PC-9 (cell line): ENCODE data around the gene ZFAND3. TPM values are rescaled to one million over a fixed set of nuclear protein-coding genes. Genes with fewer than 3 reads are reported as not detected.

Experiments used
- BruUV-seq: library from RNA; stranded (reverse); fragments of 400-500 nt; replicated peaks from 2 replicates; lab custom pipeline; 2021; lab: Mats Ljungman, UMichigan
- CTCF ChIA-PET: fragments of 300-600 bp; sonication (Branson Sonifier 250); formaldehyde crosslinking; loops from one replicate; lab custom pipeline; 2022; ENCODE audit warnings: antibody characterized with exemption; lab: Charles Lee
- POLR2A ChIA-PET: fragments of 300-600 bp; sonication (Branson Sonifier 250); formaldehyde crosslinking; loops from one replicate; lab custom pipeline; 2022; ENCODE audit warnings: antibody characterized with exemption; ENCODE audit not compliant: unreplicated experiment; lab: Charles Lee
- DNase-seq, 2 experiments: peaks; one replicate each; pipeline versions ENCODE4 v3.0.0 to v3.0.0-alpha.2; 2015 to 2022; ENCODE audit warnings: mixed read lengths in 1 of 2
- H2AFZ ChIP-seq: fragments of 200-600 bp; sonication (generic); 2 replicates; pipeline ENCODE4 v1.8.1; 2017; ENCODE audit warnings: antibody characterized with exemption
- H3F3A ChIP-seq: fragments of 200-600 bp; sonication (generic); 2 replicates; pipeline ENCODE4 v1.8.1; 2017; ENCODE audit warnings: antibody characterized with exemption, mild to moderate bottlenecking, low read depth; ENCODE audit not compliant: insufficient read depth
- H3K27ac ChIP-seq: fragments of 200-600 bp; sonication (generic); 2 replicates; pipeline ENCODE4 v1.6.1; 2016; ENCODE audit warnings: mixed run types
- H3K27me3 ChIP-seq: fragments of 200-600 bp; sonication (generic); 2 replicates; pipeline ENCODE4 v1.6.1; 2016; ENCODE audit warnings: low read depth, mixed run types; ENCODE audit not compliant: insufficient read depth
- H3K36me3 ChIP-seq: fragments of 200-600 bp; sonication (generic); 2 replicates; pipeline ENCODE4 v1.6.1; 2016; ENCODE audit warnings: low read depth, mixed run types
- H3K4me1 ChIP-seq: fragments of 200-600 bp; sonication (generic); replicated peaks from 2 replicates; pipeline ENCODE4 v1.6.1; 2016; ENCODE audit warnings: mixed run types; ENCODE audit not compliant: insufficient read depth
- H3K4me2 ChIP-seq: fragments of 200-600 bp; sonication (generic); 2 replicates; pipeline ENCODE4 v1.6.1; 2017; ENCODE audit warnings: mixed run types
- H3K4me3 ChIP-seq: fragments of 200-600 bp; sonication (generic); 2 replicates; pipeline ENCODE4 v1.6.1; 2016; ENCODE audit warnings: mixed run types
- H3K79me2 ChIP-seq: fragments of 200-600 bp; sonication (generic); 2 replicates; pipeline ENCODE4 v1.6.1; 2017; ENCODE audit warnings: low read depth, mixed run types
- H3K9me2 ChIP-seq: fragments of 200-600 bp; sonication (generic); 2 replicates; pipeline ENCODE4 v1.8.1; 2017; ENCODE audit warnings: mild to moderate bottlenecking; ENCODE audit not compliant: insufficient read depth
- H3K9me3 ChIP-seq: fragments of 200-600 bp; sonication (generic); 2 replicates; pipeline ENCODE4 v1.8.1; 2016; ENCODE audit warnings: low read depth; ENCODE audit not compliant: insufficient read depth
- H4K20me1 ChIP-seq: fragments of 200-600 bp; sonication (generic); 2 replicates; pipeline ENCODE4 v1.8.1; 2017; ENCODE audit not compliant: insufficient read depth
- EZH2 ChIP-seq: fragments of 200-600 bp; sonication (generic); IDR thresholded peaks from 2 replicates; pipeline ENCODE4 v1.8.0; 2017; ENCODE audit warnings: antibody characterized with exemption, low read depth
- intact Hi-C: fragments of 100-400 bp; cut with micrococcal nuclease; formaldehyde crosslinking; loops from one replicate; pipeline ENCODE4 v1.10.0; 2022; ENCODE audit not compliant: unreplicated experiment
- total RNA-seq: library from RNA; stranded (reverse); gene quantifications from 2 replicates; pipeline ENCODE4 v1.2.3, GENCODE V29; 2021
- TF ChIP-seq, protein P1 (sequence below): fragments of 200-600 bp; sonication (generic); conservative IDR thresholded peaks from 2 replicates; pipeline ENCODE4 v1.6.1; 2017; ENCODE audit warnings: mixed run types, antibody characterized with exemption, mild to moderate bottlenecking, moderate library complexity

Gene ZFAND3
- total RNA-seq, 1 experiment from 2014 or later: 46.8 TPM

DNA sequence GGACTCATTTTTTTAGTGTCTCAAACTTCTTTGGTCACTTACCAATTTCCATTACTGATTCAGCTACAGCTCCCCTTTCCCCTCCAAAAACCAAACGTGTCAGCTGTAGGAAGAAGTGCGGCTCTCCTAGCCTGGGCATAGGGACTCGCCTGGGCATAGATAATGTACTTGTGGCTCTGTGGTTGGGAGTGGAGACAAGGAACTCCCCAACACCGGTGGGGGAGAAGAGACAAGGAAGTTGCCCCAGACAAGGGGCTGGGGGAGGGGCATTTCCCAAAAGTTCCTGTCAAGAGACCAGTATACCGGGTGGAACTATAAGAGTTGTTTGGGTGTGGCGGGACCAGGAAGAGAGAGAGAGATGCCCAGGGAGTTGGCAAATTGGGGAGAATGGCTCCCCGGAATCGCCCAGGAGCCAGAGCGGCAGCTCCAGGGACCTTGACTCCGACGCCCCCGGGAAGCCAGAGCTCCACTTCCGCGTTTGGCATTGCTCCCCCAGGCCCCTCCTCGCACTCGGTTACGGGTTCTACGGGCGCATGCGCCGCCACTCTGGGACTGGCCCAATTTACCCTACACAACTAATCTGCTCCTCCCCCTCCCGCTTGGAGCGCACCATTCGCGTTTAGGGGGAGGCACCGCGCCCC lies 871 bp upstream of the ZFAND3 start:
- Histone ChIP-seq H3K27me3 (no peaks in the 10 kb centered on the region), H3K36me3 (no peaks in the 10 kb centered on the region), H3K4me1 (peaks cover 24% of the 10 kb centered on the region), H3K9me2 (no peaks in the 10 kb centered on the region), H3K9me3 (no peaks in the 10 kb centered on the region), H3F3A (0 out of 2 replicates have a peak, but pooled peaks cover 3% of the 10 kb centered on the region), H2AFZ (peak overlapping the region; percentile 88), H3K4me2 (peak overlapping the region; percentile 92), H3K4me3 (peak overlapping the region; percentile 94), H3K27ac (peak overlapping the region; percentile 66), H4K20me1 (peaks cover 22% of the 10 kb centered on the region), H3K79me2 (peaks cover 44% of the 10 kb centered on the region)
- intact Hi-C loops: loop anchor here (1.0 to 2.0 kb wide), 2 partner anchors 27 to 316 kb away; no protein-coding TSS in a partner anchor
- TF ChIP-seq EZH2: no peak
- TF ChIP-seq, protein P1, sequence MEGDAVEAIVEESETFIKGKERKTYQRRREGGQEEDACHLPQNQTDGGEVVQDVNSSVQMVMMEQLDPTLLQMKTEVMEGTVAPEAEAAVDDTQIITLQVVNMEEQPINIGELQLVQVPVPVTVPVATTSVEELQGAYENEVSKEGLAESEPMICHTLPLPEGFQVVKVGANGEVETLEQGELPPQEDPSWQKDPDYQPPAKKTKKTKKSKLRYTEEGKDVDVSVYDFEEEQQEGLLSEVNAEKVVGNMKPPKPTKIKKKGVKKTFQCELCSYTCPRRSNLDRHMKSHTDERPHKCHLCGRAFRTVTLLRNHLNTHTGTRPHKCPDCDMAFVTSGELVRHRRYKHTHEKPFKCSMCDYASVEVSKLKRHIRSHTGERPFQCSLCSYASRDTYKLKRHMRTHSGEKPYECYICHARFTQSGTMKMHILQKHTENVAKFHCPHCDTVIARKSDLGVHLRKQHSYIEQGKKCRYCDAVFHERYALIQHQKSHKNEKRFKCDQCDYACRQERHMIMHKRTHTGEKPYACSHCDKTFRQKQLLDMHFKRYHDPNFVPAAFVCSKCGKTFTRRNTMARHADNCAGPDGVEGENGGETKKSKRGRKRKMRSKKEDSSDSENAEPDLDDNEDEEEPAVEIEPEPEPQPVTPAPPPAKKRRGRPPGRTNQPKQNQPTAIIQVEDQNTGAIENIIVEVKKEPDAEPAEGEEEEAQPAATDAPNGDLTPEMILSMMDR: no peak
- POLR2A ChIA-PET: interaction anchor here (0.6 to 1.0 kb wide), 12 partner anchors 9 to 885 kb away, joined by 3 to 25 read pairs (median 6); no protein-coding TSS in a partner anchor
- CTCF ChIA-PET: interaction anchor here (0.5 to 1.5 kb wide), 4 partner anchors 10 to 81 kb away, joined by 3 to 15 read pairs (median 6); no protein-coding TSS in a partner anchor
- TSS peak; percentile 87 for BruUV-seq
- peak; percentile 88 to 89 for DNase-seq

DNA sequence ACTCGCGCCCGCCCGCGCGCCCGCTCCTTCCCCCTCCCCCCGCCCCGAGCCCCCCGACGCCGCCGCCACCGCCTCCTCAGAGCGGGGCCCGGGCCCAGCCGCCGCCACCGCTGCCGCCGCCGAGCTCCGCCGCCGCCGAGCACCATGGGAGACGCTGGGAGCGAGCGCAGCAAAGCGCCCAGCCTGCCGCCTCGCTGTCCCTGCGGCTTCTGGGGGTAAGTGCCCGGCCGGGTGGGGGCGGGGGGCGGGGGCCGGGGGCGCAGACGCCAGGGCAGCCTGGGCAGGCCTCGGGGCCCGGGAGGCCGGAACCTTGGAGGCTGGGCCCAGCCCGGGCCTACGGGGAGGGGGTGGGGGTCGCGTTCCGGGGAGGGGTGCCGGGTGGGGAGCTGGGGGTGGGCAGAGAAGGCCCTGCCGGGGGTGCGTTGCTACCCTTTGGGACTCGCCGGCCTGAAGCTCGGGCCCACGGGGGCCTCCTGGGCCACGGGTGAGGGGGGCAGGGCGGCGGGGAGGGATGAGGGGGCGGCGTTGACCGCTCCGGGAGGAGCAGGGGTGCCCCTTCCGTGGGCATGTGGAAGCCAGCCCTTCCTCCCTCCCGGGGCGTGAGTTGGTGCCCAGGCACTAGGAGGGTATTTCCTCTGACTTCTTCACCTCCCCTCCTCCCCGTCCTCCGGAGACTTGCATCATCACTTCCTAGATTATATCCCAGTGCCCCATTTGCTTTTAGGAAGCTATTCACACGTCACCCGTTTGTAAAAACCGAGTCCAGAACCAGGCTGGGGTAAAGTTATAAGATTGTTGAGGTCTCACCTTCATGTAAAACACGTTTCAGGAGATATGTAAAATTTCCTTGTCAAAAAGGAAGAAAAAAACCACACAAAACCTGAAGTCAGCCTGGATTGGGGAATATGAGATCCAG lies 533 bp downstream of the ZFAND3 start:
- H2AFZ ChIP-seq: peak overlapping the region; percentile 34; the same call in 1 of the 2 replicates
- no TSS peak for BruUV-seq

More for the DNA sequence above, 533 bp downstream of the ZFAND3 start:
- no peaks in the 10 kb centered on the region; the same call in 1 of the 2 replicates for H3K36me3 ChIP-seq
- H3K9me3 ChIP-seq: no peaks in the 10 kb centered on the region
- peak overlapping the region; percentile 94 for H3K4me3 ChIP-seq
- DNase-seq: peak; percentile 39 to 57
- H3K27ac ChIP-seq: peak overlapping the region; percentile 60
- peaks cover 57% of the 10 kb centered on the region for H3K79me2 ChIP-seq
- CTCF ChIA-PET: interaction anchor here (0.5 to 0.6 kb wide), 4 partner anchors 55 to 495 kb away, joined by 3 to 14 read pairs (median 6); no protein-coding TSS in a partner anchor
- peaks cover 34% of the 10 kb centered on the region for H4K20me1 ChIP-seq
- intact Hi-C loops: loop anchor here (1.0 to 2.0 kb wide), 2 partner anchors 29 to 315 kb away; no protein-coding TSS in a partner anchor
- no peaks in the 10 kb centered on the region for H3K9me2 ChIP-seq
- TF ChIP-seq, protein P1: no peak
- no peak for TF ChIP-seq EZH2
- H3K4me2 ChIP-seq: peak overlapping the region; percentile 88
- no peaks in the 10 kb centered on the region for H3K27me3 ChIP-seq
- H3F3A ChIP-seq: 0 out of 2 replicates have a peak, but pooled peaks cover 3% of the 10 kb centered on the region
- POLR2A ChIA-PET: interaction anchor here (0.6 kb wide), 1 partner anchor 16 kb away, joined by 6 read pairs; no protein-coding TSS in a partner anchor
- H3K4me1 ChIP-seq: peaks cover 24% of the 10 kb centered on the region
